Left renal pelvis (tissue), 4 donors: ENCODE data around the gene TAT. TPM values are rescaled to one million over a fixed set of nuclear protein-coding genes. Genes with fewer than 3 reads are reported as not detected.
"Not testable (repeated sequence)": the region's sequence is repeated elsewhere in the genome, so short reads cannot be mapped to it uniquely, and the experiment has no call there.

Experiments
- DNase-seq, 4 donors: peaks; one replicate each; pipeline ENCODE4 v3.0.0-alpha.2; 2013; ENCODE audit warnings: low read depth in 4 of 4, low spot score in 3 of 4
- polyA plus RNA-seq, 4 donors: library from polyadenylated mRNA; unstranded; fragments of 120-200 nt; gene quantifications; one replicate each; pipeline ENCODE4 v1.2.1, GENCODE V29; 2013; ENCODE audit not compliant: insufficient read length in 4 of 4

Gene TAT
- polyA plus RNA-seq, 4 donors, result 0.05 to 0.19 (median 0.08) TPM

DNA sequence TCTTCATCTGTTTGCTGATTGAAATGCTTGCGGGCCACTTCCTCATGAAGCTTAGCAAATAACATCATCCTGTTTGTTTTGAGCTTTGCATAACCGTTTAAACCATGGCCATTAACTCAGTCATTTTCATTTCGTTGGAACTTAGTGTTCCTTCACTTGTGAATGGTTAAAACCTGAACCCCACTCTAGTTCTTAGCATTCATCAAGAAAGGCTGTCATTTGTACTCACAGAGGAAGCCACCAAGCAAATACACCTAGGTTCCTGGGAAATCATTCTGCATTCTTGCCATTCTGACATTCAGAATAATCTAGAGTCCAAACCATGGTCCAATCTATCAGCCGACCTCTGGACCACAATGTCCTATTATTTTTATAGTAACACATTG, 8.4 kb upstream of the TAT start:
- no peak for DNase-seq

GRCh38 chr16:71584543-71585317, 7.8 kb upstream of the TAT start:
- no peak for DNase-seq

DNA sequence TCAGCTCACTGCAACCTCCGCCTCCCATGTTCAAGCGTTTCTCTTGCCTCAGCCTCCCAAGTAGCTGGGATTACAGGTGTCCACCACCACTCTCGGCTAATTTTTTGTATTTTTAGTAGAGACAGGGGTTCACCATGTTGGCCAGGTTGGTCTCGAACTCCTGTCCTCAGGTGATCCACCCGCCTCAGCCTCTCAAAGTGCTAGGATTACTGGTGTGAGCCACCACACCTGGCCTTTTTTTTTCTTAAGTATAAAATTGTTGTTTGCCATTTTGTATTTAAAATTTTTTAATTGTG, 5.6 kb upstream of the TAT start:
- not testable (repeated sequence) for DNase-seq

- DNase-seq, result no peak
Observed at GRCh38 chr16:71574702-71575101, 2.2 kb downstream of the TAT start.

- no peak for DNase-seq
Observed at GRCh38 chr16:71573387-71574094, 3.4 kb downstream of the TAT start.

GRCh38 chr16:71572497-71573116, 4.3 kb downstream of the TAT start:
- no peak for DNase-seq

DNA sequence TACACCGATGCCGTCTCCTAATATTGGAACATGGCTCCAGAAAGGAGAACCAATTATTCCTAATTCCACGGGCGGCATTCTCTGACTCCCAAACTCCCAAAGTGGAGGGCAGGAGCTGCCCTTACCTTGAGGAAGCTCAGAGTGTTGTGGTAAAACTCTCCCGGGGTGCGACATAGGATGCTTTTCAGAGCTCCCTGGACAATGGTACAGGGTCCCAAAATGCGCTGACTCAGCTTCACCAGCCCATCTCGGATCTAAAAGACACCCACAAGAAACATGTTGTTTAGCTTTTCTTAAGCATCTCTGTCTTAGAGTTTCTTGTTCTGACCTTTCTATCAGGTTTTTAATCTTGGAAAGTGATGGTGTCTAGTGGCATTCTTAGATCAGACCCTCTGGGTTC, 6.7 kb downstream of the TAT start:
- no peak for DNase-seq

DNA sequence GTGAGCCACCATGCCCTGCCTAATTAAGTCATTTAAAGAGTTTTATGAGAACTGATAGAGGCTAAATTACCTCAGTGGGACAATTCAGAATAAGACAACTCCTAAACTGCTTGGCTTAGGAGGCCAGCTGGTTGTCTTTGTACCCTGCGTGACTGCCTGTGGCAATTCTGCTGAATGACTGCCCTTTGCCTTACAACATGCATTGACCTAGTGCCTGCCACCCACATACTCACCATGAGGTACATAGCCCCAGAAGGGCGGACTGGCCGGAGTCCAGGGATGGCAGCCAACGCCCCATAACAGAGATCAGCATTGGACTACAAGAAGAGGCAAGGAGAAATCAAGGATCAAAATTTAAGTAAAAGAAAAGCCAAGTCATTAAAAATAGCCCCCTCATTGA, 7.3 kb downstream of the TAT start:
- DNase-seq, result no peak

DNA sequence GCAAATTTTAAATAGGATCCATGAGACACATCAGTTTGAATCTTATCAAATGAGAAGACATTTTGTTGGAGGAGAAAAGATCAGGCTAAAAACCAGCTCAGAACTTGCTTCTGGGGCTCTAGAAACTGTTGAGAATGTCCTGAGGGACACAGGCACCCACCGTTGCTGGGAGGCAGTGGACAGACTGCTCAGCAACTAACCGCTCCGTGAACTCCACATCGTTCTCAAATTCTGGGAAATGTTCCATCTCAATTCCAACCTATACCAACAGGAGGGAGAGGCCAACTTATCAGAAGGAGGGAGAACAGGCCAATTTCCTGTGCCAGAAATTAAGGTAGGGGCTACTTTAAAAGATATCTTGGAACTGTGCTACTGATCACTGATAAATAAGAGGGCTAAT, 8.3 kb downstream of the TAT start:
- no peak for DNase-seq

DNA sequence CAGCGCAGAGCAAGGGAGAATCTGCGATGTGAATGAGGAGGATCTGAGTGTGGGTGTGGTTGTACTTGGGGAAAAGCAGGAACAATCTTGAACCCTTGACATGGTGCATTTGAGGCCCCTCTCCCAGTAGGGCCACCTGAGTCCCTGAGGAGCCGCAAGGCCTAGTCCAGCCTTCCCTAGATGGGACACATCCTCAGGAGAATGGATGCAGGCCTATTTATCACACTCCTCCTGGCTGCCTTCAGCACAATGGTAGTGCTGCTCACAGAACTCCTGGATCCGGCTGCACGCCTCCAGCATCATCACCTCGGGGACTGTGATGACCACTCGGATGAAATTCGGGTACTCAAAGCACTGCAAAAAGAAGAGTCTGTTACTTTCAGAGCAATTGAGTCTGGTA, 9.0 kb downstream of the TAT start:
- no peak for DNase-seq

DNA sequence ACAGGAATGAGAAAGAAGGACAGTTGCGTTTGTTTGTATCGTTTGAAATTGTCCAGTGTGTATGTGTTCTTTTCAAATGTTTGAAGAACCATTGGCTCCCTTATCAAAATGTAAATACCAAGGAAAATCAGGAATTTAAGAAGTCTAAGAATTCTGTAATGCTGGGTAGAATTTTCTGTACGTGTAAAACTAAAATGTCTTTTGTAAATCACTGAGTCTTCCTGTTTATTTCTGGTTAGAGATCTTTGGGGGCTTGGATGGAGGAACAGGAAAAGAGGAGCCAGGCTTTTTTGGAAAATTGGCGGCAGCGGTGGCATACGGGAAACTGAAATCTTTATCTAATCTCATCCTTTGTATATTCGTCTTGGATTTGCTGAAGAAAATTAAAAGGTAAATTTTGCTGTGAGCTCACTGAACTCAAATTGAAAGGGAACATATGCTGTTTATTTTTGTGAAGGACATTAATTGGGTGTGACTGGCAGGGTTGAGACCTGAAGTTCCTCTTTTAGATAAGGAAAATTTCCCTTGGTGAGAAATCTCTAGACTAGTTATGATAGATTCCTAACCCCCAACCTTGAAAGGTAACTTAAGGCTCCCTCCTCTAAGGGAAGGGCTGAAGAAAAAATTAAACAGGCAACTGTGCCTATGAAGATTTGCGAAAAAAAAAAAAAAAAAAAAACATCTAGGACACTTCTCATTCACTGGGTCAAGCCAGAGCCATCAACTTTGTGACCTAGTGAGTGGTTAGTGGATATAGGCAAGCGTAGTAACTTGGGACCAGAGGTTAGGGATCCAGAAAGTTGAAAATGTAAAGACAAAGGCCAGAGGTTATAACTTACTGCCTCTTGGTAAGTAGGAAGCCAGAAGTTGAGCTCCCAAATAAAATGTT, 10.8 kb downstream of the TAT start:
- no peak for DNase-seq

DNA sequence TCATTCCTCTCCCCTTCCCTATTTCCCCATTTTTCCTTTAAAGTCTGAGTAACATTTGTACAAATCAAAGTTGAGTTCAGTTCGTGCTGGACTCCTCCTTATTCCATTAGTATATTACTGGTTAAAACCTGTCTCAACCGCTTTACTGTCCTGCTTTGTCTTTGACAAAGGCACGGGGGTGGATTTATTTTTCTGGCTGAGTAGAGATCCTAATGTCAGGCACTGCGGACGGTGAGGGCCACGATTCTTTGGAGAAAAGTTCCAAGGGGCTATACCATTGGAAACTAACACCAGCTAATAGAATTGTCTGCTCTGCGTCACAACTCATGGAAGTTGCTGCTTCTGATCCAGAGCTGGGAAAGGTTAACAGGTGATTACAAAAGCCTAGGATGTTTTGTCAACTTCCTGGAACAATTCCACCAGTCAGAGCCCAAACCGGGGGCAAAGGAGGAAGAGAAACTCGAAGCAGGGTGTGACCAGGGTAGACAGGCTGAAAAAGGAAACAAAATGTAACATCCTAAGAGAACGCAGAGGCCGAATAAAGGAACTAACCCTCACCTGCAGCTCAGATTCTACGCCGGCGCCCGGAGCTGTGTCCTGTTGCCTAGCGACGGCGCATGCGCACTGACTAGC, 12.4 kb downstream of the TAT start:
- DNase-seq, result no peak

- no peak for DNase-seq
Observed at GRCh38 chr16:71562552-71562951, 14.3 kb downstream of the TAT start.

GRCh38 chr16:71561886-71562285, 15.0 kb downstream of the TAT start:
- not testable (repeated sequence) for DNase-seq

DNA sequence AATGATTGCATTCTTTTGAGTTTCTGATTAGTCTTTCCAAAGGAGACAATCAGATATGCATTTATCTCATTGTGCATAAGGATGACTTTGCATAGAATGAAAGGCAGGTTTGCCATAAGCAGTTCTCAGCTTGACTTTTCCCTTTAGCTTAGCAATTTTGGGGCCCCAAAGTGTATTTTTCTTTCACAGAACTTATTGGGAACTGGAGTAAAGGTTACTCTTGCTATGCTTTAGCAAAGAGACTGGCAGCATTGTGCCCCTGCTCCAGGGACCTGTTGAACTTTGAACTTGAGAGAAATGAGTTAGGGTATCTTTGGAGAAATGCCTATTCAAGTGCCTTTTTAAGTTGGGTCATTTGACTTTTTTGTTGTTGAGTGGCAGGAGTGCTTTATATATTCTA, 17.0 kb downstream of the TAT start:
- no peak for DNase-seq

- DNase-seq, result no peak
Observed at GRCh38 chr16:71557954-71558582, 18.8 kb downstream of the TAT start.

DNA sequence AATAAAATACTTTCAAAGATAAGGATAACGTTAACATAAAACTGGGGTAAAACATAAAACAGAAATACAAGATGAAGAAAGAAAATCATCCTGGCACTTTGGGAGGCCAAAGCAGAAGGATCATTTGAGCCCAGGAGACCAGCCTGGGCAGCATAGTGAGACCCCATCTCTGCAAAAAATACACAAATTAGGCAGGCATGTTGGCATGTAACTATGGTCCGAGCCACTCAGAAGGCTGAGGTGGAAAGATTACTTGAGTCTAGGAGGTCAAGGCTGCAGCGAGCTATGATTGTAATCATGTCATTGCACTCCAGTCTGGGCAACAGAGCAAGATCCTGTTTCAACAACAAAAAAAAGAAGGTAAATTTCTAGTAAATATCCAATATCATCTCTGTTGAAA, 19.6 kb downstream of the TAT start:
- no peak for DNase-seq

DNA sequence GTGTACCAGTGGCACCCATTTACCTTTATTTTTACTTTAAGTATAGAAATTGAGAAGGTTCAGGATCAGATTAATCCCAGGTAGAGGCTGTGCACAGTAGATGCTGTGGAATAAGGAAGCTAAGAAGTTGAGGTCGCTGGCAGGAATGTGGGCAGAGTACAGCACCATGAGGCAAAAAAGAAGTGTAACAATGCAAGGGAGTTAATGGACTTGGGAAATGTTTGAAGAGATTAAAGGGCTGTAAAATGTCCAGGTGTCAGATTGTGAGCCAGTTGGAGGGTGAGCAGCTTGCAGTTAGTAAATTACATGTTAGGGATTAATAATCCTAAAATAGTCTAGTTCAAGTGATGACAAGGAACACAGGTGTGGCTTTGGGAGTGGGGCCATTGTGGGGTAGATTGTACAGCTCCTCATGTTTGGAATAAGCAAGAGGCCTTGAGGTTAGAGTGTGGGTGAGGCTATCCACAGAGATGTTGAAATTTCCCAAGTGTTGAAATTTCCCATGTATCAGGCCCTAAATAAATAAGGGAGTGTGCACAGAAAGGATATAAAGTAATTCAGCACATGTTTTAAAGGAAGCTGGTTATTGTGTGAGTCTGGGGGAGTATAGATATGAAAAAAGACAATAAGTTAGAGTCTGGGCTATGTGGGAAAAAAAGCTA, 21.5 kb downstream of the TAT start:
- DNase-seq, result no peak

GRCh38 chr16:71552698-71553503, 24.0 kb downstream of the TAT start:
- DNase-seq, result no peak
